ENCODE results near the gene ZNF785.
"Not testable (repeated sequence)": the region's sequence is repeated elsewhere in the genome, so short reads cannot be mapped to it uniquely, and the experiment has no call there.

The ZNF785 gene

GRCh38 chr16:30565984-30566383 lies 19.5 kb downstream of the ZNF785 start:
- no peak for FAIRE-seq
- DNase-seq (ENCODE audit: low spot score), result no peak

GRCh38 chr16:30565526-30565925 lies 20.0 kb downstream of the ZNF785 start:
- FAIRE-seq (no peak), DNase-seq (ENCODE audit: low spot score) (no peak)

- FAIRE-seq (no peak), DNase-seq (ENCODE audit: low spot score) (no peak)
Observed at GRCh38 chr16:30562021-30562420, 23.5 kb downstream of the ZNF785 start.

- DNase-seq (ENCODE audit: low spot score), result no peak
- FAIRE-seq, result no peak
Observed at GRCh38 chr16:30561089-30561816, 24.2 kb downstream of the ZNF785 start.

- FAIRE-seq (no peak), DNase-seq (ENCODE audit: low spot score) (no peak)
Observed at GRCh38 chr16:30559690-30560089, 25.8 kb downstream of the ZNF785 start.

GRCh38 chr16:30558789-30559377 lies 26.6 kb downstream of the ZNF785 start:
- no peak for FAIRE-seq
- no peak for DNase-seq (ENCODE audit: low spot score)

GRCh38 chr16:30557957-30558788 lies 27.3 kb downstream of the ZNF785 start, which contains the start of gene ZNF764:
Gene ZNF764, minus strand, starts transcription at chr16:30558374. Its CDS starts 192 bp downstream, at chr16:30558182.
- peak; percentile 93 for DNase-seq (ENCODE audit: low spot score)
- no peak for FAIRE-seq

- no peak for FAIRE-seq
- no peak for DNase-seq (ENCODE audit: low spot score)
Observed at GRCh38 chr16:30557707-30557956, 27.9 kb downstream of the ZNF785 start.

GRCh38 chr16:30556125-30556473 lies 29.4 kb downstream of the ZNF785 start:
- DNase-seq (ENCODE audit: low spot score) (no peak), FAIRE-seq (no peak)

GRCh38 chr16:30555315-30556124 lies 30.0 kb downstream of the ZNF785 start:
- FAIRE-seq (no peak), DNase-seq (ENCODE audit: low spot score) (no peak)

GRCh38 chr16:30554557-30555314 lies 30.8 kb downstream of the ZNF785 start:
- no peak for FAIRE-seq
- no peak for DNase-seq (ENCODE audit: low spot score)

GRCh38 chr16:30553393-30553899 lies 32.1 kb downstream of the ZNF785 start:
- DNase-seq (ENCODE audit: low spot score), result no peak
- FAIRE-seq, result no peak

GRCh38 chr16:30552956-30553355 lies 32.5 kb downstream of the ZNF785 start:
- FAIRE-seq (no peak), DNase-seq (ENCODE audit: low spot score) (no peak)

- FAIRE-seq, result no peak
- no peak for DNase-seq (ENCODE audit: low spot score)
Observed at GRCh38 chr16:30551781-30552180, 33.7 kb downstream of the ZNF785 start.

- FAIRE-seq (no peak), DNase-seq (ENCODE audit: low spot score) (no peak)
Observed at GRCh38 chr16:30548416-30549253, 36.9 kb downstream of the ZNF785 start.

- FAIRE-seq, result no peak
- no peak for DNase-seq (ENCODE audit: low spot score)
Observed at GRCh38 chr16:30546115-30546514, 39.4 kb downstream of the ZNF785 start.

- no peak for FAIRE-seq
- no peak for DNase-seq (ENCODE audit: low spot score)
Observed at GRCh38 chr16:30543067-30543466, 42.4 kb downstream of the ZNF785 start.

GRCh38 chr16:30541502-30542329 lies 43.8 kb downstream of the ZNF785 start:
- DNase-seq (ENCODE audit: low spot score), result peak; percentile 33
- FAIRE-seq, result no peak

- not testable (repeated sequence) for DNase-seq (ENCODE audit: low spot score); FAIRE-seq
Observed at GRCh38 chr16:30540916-30541464, 44.5 kb downstream of the ZNF785 start.

Data from urothelium cell line (cell line).